IMR-90 (cell line): ENCODE measurements around the gene SRPK1. TPM values are rescaled to one million over a fixed set of nuclear protein-coding genes. Genes with fewer than 3 reads are reported as not detected.

Experiments used
- ATAC-seq: fragments of 200-7000 bp; cut with Tn5 transposase; 2 replicates; pipeline ENCODE4 v1.9.1; 2020; ENCODE audit warnings: low read depth, mild to moderate bottlenecking, moderate library complexity
- BruUV-seq: library from RNA; stranded (reverse); fragments of 400-500 nt; replicated peaks from 2 replicates; lab custom pipeline; 2021; lab: Mats Ljungman, UMichigan
- CTCF ChIA-PET: fragments of 300-600 bp; formaldehyde crosslinking; extraction: SDS; loops from one replicate; lab custom pipeline; 2021; ENCODE audit warnings: antibody characterized with exemption; lab: Yijun Ruan, JAX
- POLR2A ChIA-PET: fragments of 300-600 bp; sonication (Branson Sonifier 250); formaldehyde crosslinking; loops from one replicate; lab custom pipeline; 2022; ENCODE audit warnings: antibody characterized with exemption; ENCODE audit not compliant: unreplicated experiment; lab: Charles Lee
- DNase-seq: peaks from one replicate; pipeline ENCODE4 v3.0.0; 2013
- H2AFZ ChIP-seq: replicated peaks from 2 replicates; pipeline ENCODE3; 2013; ENCODE audit warnings: low read length, mild to moderate bottlenecking; ENCODE audit not compliant: poor library complexity
- H2AK5ac ChIP-seq: 2 replicates; pipeline ENCODE4 v1.6.1; 2013; ENCODE audit warnings: low read depth, low read length, inconsistent platforms
- H2AK9ac ChIP-seq: replicated peaks from 2 replicates; pipeline ENCODE3; 2013; ENCODE audit warnings: mild to moderate bottlenecking, low read depth, low read length, moderate library complexity; ENCODE audit not compliant: poor library complexity
- H2BK120ac ChIP-seq: 2 replicates; pipeline ENCODE4 v1.6.1; 2013; ENCODE audit warnings: low read depth, low read length, inconsistent platforms
- H2BK15ac ChIP-seq: 3 replicates; pipeline ENCODE4 v1.6.1; 2013; ENCODE audit warnings: low read depth, low read length, inconsistent platforms
- H2BK20ac ChIP-seq: 2 replicates; pipeline ENCODE4 v1.6.1; 2013; ENCODE audit warnings: low read depth, mild to moderate bottlenecking, inconsistent platforms, low read length, moderate library complexity
- H2BK5ac ChIP-seq: 2 replicates; pipeline ENCODE4 v1.6.1; 2013; ENCODE audit warnings: mild to moderate bottlenecking, low read depth, low read length, inconsistent platforms; ENCODE audit not compliant: poor library complexity, severe bottlenecking
- H3K14ac ChIP-seq: replicated peaks from 2 replicates; pipeline ENCODE4 v1.6.1; 2013; ENCODE audit warnings: low read depth, low read length, inconsistent platforms
- H3K18ac ChIP-seq: 2 replicates; pipeline ENCODE4 v1.6.1; 2013; ENCODE audit warnings: low read depth, low read length, control low read depth
- H3K23ac ChIP-seq: 2 replicates; pipeline ENCODE4 v1.6.1; 2013; ENCODE audit warnings: low read depth, low read length, inconsistent platforms
- H3K27ac ChIP-seq: 2 replicates; pipeline ENCODE4 v1.5.1; 2013; ENCODE audit warnings: mild to moderate bottlenecking, control low read depth, low read length; ENCODE audit not compliant: insufficient read depth
- H3K27me3 ChIP-seq: 2 replicates; pipeline ENCODE4 v1.6.1; 2013; ENCODE audit warnings: low read length; ENCODE audit not compliant: control insufficient read depth, insufficient read depth
- H3K36me3 ChIP-seq: 2 replicates; pipeline ENCODE4 v1.6.1; 2013; ENCODE audit warnings: low read length, mixed read lengths; ENCODE audit not compliant: control insufficient read depth, insufficient read depth
- H3K4ac ChIP-seq: 2 replicates; pipeline ENCODE4 v1.6.1; 2013; ENCODE audit warnings: low read depth, low read length, inconsistent platforms
- H3K4me1 ChIP-seq: 2 replicates; pipeline ENCODE4 v1.6.1; 2013; ENCODE audit warnings: low read length, mixed read lengths; ENCODE audit not compliant: control insufficient read depth, insufficient read depth
- H3K4me2 ChIP-seq: 2 replicates; pipeline ENCODE4 v1.6.1; 2013; ENCODE audit warnings: low read depth, mild to moderate bottlenecking, control low read depth, low read length, moderate library complexity
- H3K4me3 ChIP-seq: 2 replicates; pipeline ENCODE4 v1.5.1; 2013; ENCODE audit warnings: low read depth, mild to moderate bottlenecking, control low read depth, low read length, moderate library complexity; ENCODE audit not compliant: insufficient read depth
- H3K56ac ChIP-seq: 2 replicates; pipeline ENCODE4 v1.6.1; 2013; ENCODE audit warnings: low read length, inconsistent platforms; ENCODE audit not compliant: insufficient read depth; ENCODE audit errors: extremely low read depth
- H3K79me1 ChIP-seq, 2 experiments: 2 replicates each; pipeline ENCODE4 v1.6.1; 2013; ENCODE audit warnings: low read length in 2 of 2, inconsistent platforms in 1 of 2, low read depth in 1 of 2
- H3K9ac ChIP-seq: 2 replicates; pipeline ENCODE4 v1.6.1; 2013; ENCODE audit warnings: low read depth, low read length, control low read depth
- H3K9me1 ChIP-seq: 2 replicates; pipeline ENCODE4 v1.6.1; 2013; ENCODE audit warnings: low read length, inconsistent platforms; ENCODE audit not compliant: insufficient read depth
- H3K9me3 ChIP-seq: 2 replicates; pipeline ENCODE4 v1.6.1; 2013; ENCODE audit warnings: low read length; ENCODE audit not compliant: control insufficient read depth, insufficient read depth
- H4K20me1 ChIP-seq: 2 replicates; pipeline ENCODE4 v1.6.1; 2013; ENCODE audit warnings: low read length, inconsistent platforms; ENCODE audit not compliant: insufficient read depth
- H4K5ac ChIP-seq: 2 replicates; pipeline ENCODE4 v1.6.1; 2013; ENCODE audit warnings: mild to moderate bottlenecking, low read depth, low read length, control low read depth
- H4K8ac ChIP-seq, 2 experiments: 2 replicates each; pipeline ENCODE4 v1.6.1; 2013; ENCODE audit warnings: low read depth in 2 of 2, low read length in 2 of 2, control low read depth in 1 of 2, inconsistent platforms in 1 of 2
- H4K91ac ChIP-seq: 2 replicates; pipeline ENCODE4 v1.6.1; 2013; ENCODE audit warnings: low read depth, low read length, inconsistent platforms; ENCODE audit not compliant: insufficient read depth
- RFX5 ChIP-seq: IDR thresholded peaks from 2 replicates; pipeline ENCODE4 v1.8.0; 2012; ENCODE audit warnings: low read depth, mild to moderate bottlenecking, low read length, moderate library complexity
- WGBS, 2 experiments: methylation state at CpG; one replicate each; pipeline versions ENCODE4 v1.1.5 to v1.1.7; 2013; ENCODE audit warnings: missing lambda C conversion rate in 2 of 2; ENCODE audit not compliant: insufficient read length in 1 of 2; ENCODE audit errors: extremely low coverage in 2 of 2; 5-methylcytosine and 5-hydroxymethylcytosine counted together
- dilution Hi-C: fragments of 300-500 bp; cut with HindIII; formaldehyde crosslinking; loops from one replicate; pipeline ENCODE4 v1.14.3; 2018; ENCODE audit warnings: low sequenced_read_pairs; ENCODE audit not compliant: unreplicated experiment
- in situ Hi-C: fragments of 300-500 bp; cut with MboI; formaldehyde crosslinking; loops from 3 replicates; pipeline ENCODE4 v1.14.3; 2019; ENCODE audit warnings: low sequenced_read_pairs, inconsistent platforms, mixed read lengths
- intact Hi-C: fragments of 100-400 bp; cut with micrococcal nuclease; formaldehyde crosslinking; loops from 2 replicates; pipeline ENCODE4 v1.10.0; 2022
- polyA plus RNA-seq, 3 experiments: library from polyadenylated mRNA; depleted of rRNA; stranded (reverse); fragments of >200 nt; gene quantifications; 2 replicates each; pipeline ENCODE4 v1.2.3, GENCODE V29; 2012; ENCODE audit warnings: low replicate concordance in 1 of 3
- total RNA-seq: library from RNA; depleted of rRNA; stranded (reverse); fragments of >200 nt; gene quantifications from 2 replicates; pipeline ENCODE4 v1.2.3, GENCODE V29; 2012
- TF ChIP-seq, protein P1 (sequence below): fragments of 150-350 bp; IDR thresholded peaks from 2 replicates; pipeline ENCODE4 v1.6.1; 2016; ENCODE audit warnings: low read depth, mild to moderate bottlenecking, low read length, moderate library complexity, borderline replicate concordance

SRPK1 gene
- total and polyA plus RNA-seq, 2 of the 4 experiments (the other 2 are of a cell fraction): 22.5 to 44.6 TPM

DNA sequence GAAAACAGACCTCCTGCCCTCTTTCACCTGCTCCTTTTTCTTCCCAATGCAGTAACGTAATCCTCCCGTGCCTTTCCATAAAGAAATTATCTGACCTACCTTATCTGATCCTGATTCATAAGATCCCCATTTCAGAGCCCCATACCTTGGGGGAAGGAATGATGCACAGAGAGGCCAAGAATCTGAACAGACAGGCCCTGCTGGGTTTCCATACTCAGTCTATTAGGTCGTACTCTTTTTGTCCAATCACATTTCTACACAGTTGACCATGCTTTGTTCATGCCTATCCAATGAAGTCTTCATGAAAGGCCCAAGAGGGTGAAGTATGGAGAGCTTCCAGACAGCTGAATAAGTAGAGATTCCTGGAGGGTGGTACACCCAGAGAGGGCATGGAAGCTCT, 25.3 kb downstream of the SRPK1 start:
- Histone ChIP-seq H3K9me1 (no peaks in the 10 kb centered on the region), H3K23ac (no peak overlapping the region; the same call in 1 of the 2 replicates), H4K91ac (no peak overlapping the region), H3K27me3 (no peaks in the 10 kb centered on the region), H2BK20ac (no peak overlapping the region), H2AFZ (no peak overlapping the region), H2AK5ac (no peak overlapping the region), H3K4me3 (no peak overlapping the region), H3K4ac (no peak overlapping the region), H4K8ac (no peak overlapping the region), H2BK5ac (no peak overlapping the region), H2BK120ac (no peak overlapping the region), H3K18ac (no peak overlapping the region), H4K5ac (no peak overlapping the region), H4K20me1 (peaks cover 15% of the 10 kb centered on the region; the same call in 1 of the 2 replicates), H3K14ac (no peak overlapping the region), H2BK15ac (no peak overlapping the region), H3K56ac (no peak overlapping the region), H3K79me1 (peaks cover 25 to 52% of the 10 kb centered on the region in 2 experiments), H3K9me3 (no peaks in the 10 kb centered on the region), H2AK9ac (no peak overlapping the region), H3K36me3 (no peaks in the 10 kb centered on the region; the same call in 1 of the 2 replicates), H3K4me2 (no peak overlapping the region), H3K4me1 (no peaks in the 10 kb centered on the region), H3K27ac (no peak overlapping the region), H3K9ac (no peak overlapping the region)
- DNase-seq: peak; percentile 12
- POLR2A ChIA-PET: no interaction called here
- TF ChIP-seq RFX5: no peak
- TF ChIP-seq, protein P1, sequence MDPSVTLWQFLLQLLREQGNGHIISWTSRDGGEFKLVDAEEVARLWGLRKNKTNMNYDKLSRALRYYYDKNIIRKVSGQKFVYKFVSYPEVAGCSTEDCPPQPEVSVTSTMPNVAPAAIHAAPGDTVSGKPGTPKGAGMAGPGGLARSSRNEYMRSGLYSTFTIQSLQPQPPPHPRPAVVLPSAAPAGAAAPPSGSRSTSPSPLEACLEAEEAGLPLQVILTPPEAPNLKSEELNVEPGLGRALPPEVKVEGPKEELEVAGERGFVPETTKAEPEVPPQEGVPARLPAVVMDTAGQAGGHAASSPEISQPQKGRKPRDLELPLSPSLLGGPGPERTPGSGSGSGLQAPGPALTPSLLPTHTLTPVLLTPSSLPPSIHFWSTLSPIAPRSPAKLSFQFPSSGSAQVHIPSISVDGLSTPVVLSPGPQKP: no peak
- no TSS peak for BruUV-seq
- no CpG with 5 or more reads among the region's 3 CpGs for WGBS, 2 experiments
- in situ Hi-C loops: no loop called here
- ATAC-seq: no peak
- dilution Hi-C loops: no loop called here
- CTCF ChIA-PET: no interaction called here
- intact Hi-C loops: no loop called here
